NCI-H460 (cell line): ENCODE data around the gene PRDM1. TPM values are rescaled to one million over a fixed set of nuclear protein-coding genes. Genes with fewer than 3 reads are reported as not detected.

Source experiments
- DNase-seq: peaks from one replicate; pipeline ENCODE4 v3.0.0-alpha.2; 2016; ENCODE audit warnings: low read depth; ENCODE audit errors: extremely low read depth
- polyA plus RNA-seq: library from polyadenylated mRNA; depleted of rRNA; stranded (reverse); fragments of >200 nt; gene quantifications from 2 replicates; pipeline ENCODE4 v1.2.3, GENCODE V29; 2014; cell fraction: nucleus; rRNA removed
- total RNA-seq: library from RNA; depleted of rRNA; stranded (reverse); fragments of >200 nt; shearing (Covaris generic); gene quantifications from 2 replicates; pipeline ENCODE4 v1.2.3, GENCODE V29; 2014; rRNA removed

The PRDM1 gene
- 3.0 and 3.6 TPM in 2 replicates for total RNA-seq
- polyA plus RNA-seq = 0.23 and 1.3 TPM in 2 replicates

DNA sequence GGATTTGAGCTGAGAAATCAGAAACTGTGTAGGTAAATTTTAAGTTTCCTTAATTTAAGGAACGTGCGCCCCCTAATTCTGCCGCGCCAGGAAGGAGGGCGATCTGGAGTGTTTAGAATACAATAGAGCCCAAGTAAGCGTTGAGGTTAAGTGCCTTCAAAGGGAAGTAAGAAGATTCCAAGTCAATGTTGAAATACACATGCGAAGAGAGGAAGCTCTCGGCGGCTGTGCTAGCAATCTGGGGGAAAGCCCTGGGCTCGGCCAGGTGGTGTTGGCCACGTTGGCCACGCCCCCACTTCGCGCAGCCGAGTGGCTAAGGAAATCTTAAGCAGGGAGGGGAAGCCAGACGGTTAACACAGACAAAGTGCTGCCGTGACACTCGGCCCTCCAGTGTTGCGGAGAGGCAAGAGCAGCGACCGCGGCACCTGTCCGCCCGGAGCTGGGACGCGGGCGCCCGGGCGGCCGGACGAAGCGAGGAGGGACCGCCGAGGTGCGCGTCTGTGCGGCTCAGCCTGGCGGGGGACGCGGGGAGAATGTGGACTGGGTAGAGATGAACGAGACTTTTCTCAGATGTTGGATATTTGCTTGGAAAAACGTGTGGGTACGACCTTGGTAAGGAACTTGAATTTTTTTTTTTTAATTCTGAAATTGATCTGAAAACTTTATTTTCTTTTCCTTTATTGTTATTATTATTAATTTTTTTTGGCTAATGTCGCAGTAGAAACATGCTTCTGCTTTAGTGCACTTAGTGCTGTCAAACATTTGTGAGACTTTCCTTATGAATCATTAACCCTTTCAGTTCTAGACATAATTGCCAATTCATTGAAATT, at the start of gene PRDM1:
Gene PRDM1 (plus strand): TSS at position 353 of the 830 bp plus-strand sequence. CDS start 218 bp downstream, at position 571.
- DNase-seq = peak; percentile 53

DNA sequence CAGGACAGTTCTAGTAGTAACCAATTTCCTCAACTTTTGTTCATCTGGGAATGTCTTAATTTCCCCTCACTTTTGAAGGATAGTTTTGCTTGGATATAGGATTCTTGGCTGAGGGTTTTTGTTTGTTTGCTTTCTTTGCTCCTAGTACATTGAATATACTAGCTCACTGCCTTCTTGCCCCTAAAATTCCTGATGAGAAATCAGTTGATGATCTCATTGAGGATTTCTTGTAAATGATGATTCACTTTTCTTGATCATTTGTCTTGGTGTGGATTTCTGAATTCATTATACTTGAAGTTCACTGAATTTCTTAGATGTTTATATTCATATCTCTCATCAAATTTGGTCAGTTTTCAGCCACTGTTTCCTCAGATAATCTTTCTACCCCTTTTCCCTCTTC, 49.1 kb upstream of the PRDM1 start:
- DNase-seq = no peak

DNA sequence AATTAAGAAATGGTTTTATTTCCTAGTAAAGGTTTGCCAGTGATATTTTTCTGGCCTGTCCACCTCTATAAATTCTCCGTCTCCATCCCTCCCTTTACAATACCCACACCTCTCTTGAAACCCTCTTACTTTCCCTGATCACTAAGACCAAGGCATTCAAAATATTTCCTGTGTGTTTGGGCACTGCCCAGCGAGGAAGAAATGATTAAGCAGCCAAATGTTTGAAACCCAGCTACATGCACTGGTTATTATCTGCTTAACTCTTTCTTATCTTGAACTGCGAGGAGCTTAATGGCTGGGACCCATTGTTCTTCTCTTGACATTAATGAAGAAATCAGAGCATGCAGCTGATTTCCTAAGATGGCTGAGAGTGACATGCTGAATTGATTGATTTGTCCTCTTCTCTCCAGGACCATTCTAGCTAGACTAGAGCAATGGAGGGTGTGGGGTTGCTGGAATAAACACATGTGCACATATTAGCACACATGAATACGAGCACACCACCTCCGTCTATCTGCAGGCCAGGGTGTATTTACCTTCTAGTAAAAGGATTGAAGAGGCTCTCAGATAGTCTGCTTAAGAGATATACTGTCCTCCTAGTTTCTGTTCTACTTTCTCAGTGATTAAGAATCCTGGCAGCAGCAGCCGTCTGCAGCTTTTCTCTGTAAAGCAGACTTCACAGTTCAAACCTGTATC, 46.1 kb upstream of the PRDM1 start:
- DNase-seq = no peak

DNA sequence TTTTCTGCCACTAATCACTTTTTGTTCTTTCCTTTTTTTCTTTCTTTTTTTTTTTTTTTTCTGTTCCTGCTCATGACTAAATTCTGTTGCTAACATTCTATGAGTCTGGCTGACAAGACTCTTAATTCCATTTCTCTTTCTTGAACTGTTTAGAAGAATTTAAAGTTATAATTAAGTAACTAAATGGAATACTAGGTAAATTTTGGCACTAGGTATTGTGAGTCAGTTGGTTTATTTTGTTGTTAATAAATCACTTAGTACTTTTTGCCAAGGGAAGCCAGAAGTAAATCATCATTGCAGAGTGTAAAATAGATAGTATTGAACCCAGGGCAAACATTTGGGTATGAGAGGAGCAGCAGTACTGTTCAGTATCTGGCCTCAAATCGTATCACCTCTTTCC, 42.0 kb upstream of the PRDM1 start:
- no peak for DNase-seq

DNA sequence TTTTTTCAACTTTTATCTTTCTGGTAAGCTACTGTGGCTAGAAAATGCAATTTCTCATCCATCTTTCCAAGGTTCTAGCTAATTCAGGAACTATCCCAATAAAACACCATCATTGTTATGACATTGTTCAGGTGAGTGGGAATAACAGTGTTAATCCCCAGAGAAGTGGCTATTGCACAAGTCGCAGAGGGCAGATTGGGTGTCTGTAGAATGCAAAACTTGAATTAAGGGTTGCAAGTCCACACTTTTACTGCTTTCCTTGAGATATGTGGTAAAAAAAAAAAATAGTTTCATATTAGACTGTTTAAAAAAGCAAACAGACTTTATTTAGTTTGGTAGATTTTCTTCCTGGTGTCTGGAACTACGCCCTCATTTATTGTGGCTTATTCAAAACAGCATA, 41.1 kb upstream of the PRDM1 start:
- DNase-seq = no peak

DNA sequence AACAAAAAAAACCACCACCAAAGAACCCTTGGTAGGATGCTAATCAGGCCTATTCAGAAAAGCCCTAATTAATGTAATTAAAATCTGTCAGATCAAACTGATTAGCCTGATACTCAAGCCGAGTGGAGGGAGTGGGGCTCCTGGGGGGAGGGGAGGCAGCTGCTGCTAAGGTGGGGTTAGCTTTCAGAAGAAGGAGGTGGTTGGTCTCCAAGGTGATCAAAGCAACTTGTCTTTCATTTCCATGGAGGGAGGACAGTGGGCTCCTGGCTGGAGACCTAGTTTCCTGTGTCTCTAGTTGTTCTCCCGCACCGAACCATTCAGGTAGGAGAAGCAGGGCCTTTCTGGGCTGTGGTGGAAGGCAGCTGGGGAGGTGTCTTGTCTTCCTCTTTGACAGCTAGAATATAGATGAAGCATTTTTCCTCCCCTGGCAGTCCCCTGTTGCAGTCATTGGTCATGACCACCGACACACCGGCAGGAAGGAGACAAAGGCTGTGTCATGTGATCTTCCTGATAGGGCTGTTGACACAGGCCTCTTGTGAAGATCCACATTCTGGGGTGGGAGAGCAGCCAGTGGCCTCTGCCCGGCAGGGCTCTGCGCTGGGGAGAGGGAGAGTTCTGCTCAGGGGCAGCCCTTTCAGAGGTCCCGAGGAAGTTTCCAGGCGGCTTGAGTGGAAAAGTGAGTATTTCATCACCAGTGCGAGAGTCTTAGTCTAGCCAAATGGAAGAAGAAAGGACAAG, 39.9 kb upstream of the PRDM1 start:
- no peak for DNase-seq

DNA sequence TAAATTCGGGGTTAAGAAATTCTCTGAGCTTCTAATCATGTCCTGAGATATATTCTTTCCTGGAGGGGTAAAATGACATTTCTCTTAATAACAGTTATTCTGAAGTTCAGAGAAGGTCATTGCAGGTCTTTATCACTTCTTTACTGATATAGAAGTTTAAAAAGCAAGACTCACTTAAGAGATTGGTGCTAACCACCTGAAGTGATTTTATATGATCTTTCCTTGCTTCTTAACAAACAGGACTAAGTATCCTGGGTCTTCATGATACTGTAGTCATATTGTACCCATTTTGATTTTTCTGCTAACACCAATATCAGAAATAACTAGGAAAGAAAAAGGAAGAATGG, 39.3 kb upstream of the PRDM1 start:
- no peak for DNase-seq

DNA sequence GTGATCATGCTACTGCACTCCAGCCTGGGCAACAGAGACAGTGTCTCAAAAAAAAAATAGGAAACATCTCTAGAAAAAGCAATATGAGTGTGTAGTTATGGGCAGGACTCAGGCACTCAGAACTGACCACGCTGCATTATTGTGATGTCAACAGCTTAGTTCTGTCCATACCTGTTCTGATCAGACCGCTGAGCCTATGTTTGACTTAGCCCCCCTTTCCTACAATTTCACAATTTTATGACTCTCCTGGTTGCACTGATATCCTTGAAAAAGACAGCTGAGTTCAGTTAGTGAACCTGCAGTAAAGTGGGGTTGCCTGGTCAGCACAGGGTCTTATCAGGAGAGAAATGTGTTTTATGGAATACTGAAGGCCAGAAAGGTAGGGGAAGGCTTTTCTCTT, 37.8 kb upstream of the PRDM1 start:
- no peak for DNase-seq

DNA sequence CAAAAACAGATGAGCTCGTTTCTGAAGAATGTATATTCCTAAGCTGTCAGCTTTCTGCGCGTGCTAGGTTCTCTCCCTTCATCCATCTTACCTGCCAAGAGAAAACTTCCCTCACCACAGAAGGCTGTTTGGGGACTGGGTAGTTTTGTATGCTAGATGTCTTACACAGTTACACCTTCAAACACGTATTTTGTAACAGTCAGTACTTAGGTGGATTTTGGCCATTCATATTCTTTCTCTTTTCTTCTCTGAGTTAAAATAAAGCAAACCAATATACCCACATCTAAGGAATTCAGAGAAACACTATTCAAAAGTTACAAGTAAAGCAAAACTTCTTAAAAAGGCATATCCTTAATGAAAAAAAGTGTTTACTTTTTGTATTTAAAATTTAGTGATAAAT, 35.6 kb upstream of the PRDM1 start:
- DNase-seq = no peak

DNA sequence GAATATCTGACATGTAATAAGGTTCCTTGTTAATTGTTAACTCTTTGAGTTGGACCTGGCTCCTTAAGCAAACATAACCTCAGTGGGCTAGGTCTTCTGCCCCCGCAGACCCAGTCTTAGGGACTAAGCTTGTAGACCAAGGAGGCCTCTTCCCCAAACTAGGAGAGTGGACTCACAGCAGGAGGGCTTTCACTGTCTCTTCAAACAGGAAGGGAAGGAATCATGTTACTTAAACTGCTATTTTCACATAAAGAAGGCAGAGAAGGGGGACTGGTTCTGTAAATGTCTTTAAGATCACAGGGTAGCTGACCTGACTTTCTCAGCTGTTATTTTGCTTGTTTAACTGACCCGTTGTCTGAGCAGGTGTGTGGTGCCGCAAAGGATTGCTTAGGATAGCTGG, 34.9 kb upstream of the PRDM1 start:
- no peak for DNase-seq

DNA sequence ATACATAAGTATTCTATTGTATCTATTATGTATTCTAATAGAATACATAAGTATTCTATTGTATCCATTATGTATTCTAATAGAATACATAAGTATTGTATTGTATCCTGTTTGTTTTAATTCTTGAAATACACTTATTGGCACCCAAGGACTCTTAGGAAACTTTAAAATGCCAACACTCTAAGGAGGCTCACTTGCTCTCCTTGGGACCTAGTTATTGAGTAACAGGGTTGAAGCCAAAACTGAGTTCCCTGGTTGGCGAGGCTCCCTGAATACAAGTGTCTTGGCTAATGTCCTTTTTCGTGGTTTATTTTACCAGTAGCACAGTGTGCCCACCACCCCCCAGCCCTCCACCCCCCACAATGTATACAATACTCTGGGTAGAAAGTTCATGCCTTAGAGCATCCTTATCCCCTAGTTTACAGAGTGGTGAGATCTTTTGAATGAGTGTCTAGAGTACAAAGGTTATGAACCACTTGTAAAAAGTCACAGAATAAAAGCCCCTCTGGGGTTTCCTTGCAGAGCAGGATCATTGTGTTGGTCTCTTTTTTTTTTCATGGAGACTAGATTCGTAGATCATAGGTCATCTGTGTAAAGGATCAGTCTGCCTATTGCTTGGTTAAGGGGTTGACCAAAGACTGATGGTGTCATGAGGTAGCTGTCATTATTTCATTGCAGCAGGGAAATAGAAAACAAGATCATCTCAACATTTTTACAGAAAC, 32.5 kb upstream of the PRDM1 start:
- DNase-seq = no peak

DNA sequence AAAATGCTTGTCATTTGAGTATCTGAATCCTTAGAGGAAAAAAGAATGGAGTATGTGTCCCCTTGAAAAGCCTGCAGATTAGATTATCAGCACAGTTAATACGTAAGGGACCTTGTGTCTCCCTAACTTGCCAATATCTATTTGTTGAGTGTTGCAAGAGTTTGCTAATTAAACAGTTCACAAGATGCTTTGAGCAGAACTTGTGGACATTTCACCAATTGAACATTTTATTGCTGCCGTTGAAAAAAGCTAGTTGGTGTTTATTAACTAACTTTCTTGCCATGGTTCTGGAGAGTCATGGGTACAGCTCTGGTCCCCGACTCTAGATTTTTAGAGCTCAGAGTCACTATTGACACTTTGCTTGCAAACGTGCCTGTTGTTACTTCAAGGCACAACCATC, 30.6 kb upstream of the PRDM1 start:
- no peak for DNase-seq

DNA sequence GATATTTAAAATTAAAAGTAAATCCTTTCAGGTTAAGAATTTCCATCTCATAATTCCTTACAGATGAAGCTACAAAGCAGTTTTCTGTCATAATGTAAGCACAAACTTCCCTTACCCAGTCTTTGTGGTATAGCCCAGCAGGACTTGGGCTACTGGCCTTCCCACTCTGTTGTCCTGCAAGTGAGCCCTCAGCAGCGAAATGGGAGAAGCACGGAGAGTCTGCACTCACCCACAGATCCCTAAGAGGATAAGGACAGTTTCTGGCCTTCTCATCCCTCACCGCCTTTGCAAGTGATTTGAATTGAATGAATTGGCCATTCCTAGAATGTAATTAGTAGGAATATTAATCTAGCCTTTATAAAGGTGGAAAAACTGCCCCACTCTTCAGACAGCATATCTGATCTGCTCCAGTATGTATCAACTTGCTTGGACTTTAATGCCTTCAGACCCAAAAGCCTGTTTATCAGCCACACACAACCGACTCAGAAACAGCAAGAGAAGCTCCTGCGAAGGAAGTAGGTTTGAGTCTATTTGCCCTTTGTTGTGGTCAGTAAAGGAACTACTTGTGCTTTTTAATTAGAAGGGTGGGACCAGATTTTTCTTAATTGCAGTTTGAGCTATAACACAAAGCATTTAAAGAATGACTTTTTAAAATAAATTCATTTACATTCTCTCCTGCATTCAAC, 29.9 kb upstream of the PRDM1 start:
- DNase-seq = no peak

DNA sequence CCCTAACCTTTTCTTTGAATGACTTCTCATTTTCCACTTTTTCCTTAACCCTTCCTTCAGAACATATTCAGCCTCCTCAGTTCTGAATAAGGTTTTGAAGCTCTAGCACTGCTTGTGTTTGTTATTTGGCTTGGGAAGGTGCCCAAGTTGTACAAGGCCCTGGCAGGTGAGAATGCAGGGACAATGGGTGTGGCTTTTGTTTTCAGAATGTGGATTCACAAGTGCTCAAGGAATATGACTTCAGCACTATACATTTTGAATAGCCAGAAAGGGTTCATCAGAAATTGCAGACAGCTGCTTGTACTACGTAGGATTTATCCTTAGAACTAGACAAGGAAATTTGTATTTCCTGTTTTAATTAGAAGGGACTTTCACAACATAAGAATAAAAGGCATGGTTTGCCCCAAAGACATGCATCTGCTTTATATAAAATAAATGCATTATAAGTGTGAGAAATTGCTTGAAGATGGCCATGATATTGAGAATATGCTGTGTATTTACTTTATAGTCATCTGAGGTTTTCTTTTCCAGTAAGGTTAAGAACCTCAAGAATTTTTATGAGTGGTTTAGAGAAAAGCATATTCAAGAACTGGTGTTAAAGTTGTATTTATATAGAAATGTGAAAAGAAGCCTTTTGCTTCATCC, 29.3 kb upstream of the PRDM1 start:
- DNase-seq = no peak

DNA sequence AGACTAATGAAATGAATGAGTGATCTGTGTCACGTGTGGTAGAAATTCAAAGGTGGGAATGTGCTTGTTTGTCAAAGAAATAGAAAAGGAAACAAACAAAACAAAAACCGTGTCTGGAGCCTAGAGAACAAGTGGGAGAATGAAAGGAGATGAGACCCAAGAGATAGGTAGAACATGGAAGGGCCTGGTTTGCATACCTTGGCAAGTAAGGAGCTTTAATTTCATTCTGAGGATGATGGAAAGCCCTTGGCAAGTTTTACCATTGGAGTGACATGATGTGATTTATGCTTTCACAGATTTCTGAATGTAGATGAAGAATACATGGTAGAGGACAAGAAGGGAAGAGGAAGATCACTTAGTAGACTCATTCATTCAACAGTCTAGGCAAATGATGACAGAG, 26.8 kb upstream of the PRDM1 start:
- no peak for DNase-seq

DNA sequence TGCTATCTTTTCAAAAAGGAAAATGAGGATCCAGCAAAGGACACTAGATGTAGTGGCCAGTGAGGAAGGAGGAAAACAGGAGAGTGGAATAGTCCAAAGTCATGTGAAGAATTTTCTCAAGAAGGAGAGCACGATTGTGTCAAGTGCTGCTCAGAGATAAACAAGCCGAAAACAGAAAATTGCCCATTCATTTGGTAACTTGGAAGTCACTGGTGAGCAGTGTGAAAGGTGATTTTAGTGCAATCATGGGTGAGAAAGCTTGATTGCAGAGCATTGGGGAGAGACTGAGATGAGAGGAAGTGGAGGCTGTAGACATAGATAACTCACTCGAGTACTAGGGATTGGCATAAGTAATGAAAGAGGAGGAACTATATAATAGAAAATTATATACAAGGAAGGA, 26.0 kb upstream of the PRDM1 start:
- no peak for DNase-seq

DNA sequence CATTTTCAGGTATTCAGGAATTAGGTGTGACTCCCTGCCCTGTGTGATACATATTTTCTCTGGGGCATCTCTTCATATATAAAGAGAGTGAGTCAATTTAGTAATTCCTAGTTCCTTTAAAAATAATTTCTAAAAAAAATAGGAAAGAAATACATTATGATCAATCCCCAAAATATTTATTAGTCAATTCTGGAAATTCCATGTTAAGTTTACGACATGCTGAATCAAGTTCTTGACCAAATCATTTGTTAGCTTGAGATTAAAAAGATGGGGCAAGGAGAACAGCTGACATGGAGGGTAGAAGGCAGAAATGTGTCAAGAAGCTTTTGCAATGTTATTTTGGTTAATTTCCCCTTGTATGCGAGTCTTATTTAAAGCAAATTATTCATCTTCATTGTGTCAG, 22.7 kb upstream of the PRDM1 start:
- no peak for DNase-seq

DNA sequence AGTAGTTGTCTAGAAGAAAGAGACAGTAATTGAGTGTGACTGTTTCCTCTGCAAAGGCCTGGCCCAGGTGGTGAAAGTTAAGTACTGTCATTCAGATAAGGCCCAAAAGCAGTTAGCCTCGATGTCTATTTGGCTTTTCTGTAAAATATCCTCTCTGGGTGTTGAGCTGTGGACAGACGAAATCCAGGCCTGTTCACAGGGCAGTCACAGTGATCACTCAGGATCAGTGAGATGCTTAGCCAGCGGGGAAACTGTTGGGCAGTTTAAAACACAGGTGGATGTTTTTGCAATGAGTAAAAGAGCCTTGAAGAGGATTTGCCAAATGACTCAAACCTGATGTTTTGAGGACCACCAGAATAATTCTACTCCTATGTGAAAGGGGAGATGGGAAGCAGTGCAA, 22.0 kb upstream of the PRDM1 start:
- DNase-seq = no peak

DNA sequence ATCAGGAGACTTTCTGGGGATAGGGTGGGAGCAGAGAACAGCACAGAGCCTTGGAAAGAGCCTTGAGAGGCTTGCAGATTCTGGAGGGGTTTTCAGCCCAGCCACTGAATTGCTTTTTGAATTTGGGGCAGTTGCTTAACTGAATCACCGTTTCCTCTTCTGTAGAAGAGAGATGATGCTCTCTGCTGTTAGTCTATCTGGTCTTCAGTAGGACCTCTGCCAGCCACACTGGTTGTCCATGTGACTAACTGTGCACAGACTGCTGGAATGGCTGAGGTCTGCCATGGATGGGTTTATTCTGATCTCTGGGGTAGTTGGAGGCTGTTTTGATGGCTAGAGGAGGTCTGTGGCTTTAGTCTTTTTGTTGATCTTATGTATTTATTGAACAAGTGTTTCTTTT, 21.4 kb upstream of the PRDM1 start:
- no peak for DNase-seq

DNA sequence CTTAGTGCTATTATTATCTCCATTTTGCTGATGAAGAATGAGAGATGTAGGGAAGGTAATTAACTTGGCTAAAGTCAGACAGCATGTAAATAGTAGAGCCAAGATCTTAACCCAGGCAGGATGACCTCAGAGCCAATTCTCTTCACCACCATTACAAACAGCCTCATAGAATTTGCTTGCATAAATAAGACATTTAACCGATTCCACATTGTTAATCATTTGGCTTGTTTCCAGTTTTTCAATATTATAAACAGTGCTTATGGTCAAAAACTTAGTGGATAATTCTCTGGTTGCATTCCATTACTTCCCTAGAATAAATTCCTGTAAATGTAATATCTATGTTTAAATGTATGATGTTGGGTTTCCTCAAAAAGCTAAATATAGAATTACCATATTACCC, 19.1 kb upstream of the PRDM1 start:
- DNase-seq = no peak
